Sigmoid colon (tissue), 7 donors: ENCODE measurements around the gene PCID2. TPM values are rescaled to one million over a fixed set of nuclear protein-coding genes. Genes with fewer than 3 reads are reported as not detected.

ENCODE experiments used
- DNase-seq: peaks from one replicate; pipeline ENCODE4 v3.0.0-alpha.2; 2019
- H3K27ac ChIP-seq, 4 donors: fragments of 200-600 bp; sonication (generic); one replicate each; pipeline ENCODE4 v1.5.1; 2016 to 2019; ENCODE audit warnings: mild to moderate bottlenecking in 1 of 4
- H3K27me3 ChIP-seq, 3 donors: fragments of 200-600 bp; sonication (generic); one replicate each; pipeline ENCODE4 v1.5.1; 2019; ENCODE audit warnings: mild to moderate bottlenecking in 1 of 3
- H3K36me3 ChIP-seq, 4 donors: fragments of 200-600 bp; sonication (generic); one replicate each; pipeline ENCODE4 v1.5.1; 2016 to 2019
- H3K4me1 ChIP-seq, 4 donors: fragments of 200-600 bp; sonication (generic); one replicate each; pipeline ENCODE4 v1.5.1; 2017 to 2019
- H3K4me3 ChIP-seq, 4 donors: fragments of 200-600 bp; sonication (generic); one replicate each; pipeline ENCODE4 v1.5.1; 2017 to 2019; ENCODE audit warnings: mild to moderate bottlenecking in 2 of 4, moderate library complexity in 1 of 4
- H3K9me3 ChIP-seq, 4 donors: fragments of 200-600 bp in 3 of 4; sonication (generic) in 3 of 4; one replicate each; pipeline versions ENCODE4 v1.5.1 to v1.6.1; 2013 to 2019
- EP300 ChIP-seq, 4 donors: sonication (generic); formaldehyde crosslinking; IDR thresholded peaks; one replicate each; pipeline ENCODE4 v1.6.1; 2017; ENCODE audit warnings: antibody characterized with exemption in 4 of 4
- POLR2A ChIP-seq, 2 donors: fragments of 450-650 bp; IDR thresholded peaks; one replicate each; pipeline ENCODE4 v1.6.1; 2016; ENCODE audit warnings: antibody characterized with exemption in 2 of 2, mild to moderate bottlenecking in 2 of 2, moderate library complexity in 2 of 2
- POLR2AphosphoS5 ChIP-seq, 4 donors: sonication (generic); formaldehyde crosslinking; IDR thresholded peaks; one replicate each; pipeline ENCODE4 v1.6.1; 2017; ENCODE audit warnings: antibody characterized with exemption in 4 of 4
- WGBS, 2 donors: extraction: QIAGEN DNeasy Blood & Tissue Kit; methylation state at CpG; one replicate each; pipeline ENCODE4 v1.1.7; 2013; 5-methylcytosine and 5-hydroxymethylcytosine counted together
- intact Hi-C: fragments of 100-400 bp; cut with DNase I; formaldehyde crosslinking; loops from one replicate; pipeline ENCODE4 v1.15.1; 2023
- polyA plus RNA-seq, 3 donors: library from polyadenylated mRNA; stranded (reverse); fragments of 200-250 nt; gene quantifications; one replicate each; pipeline ENCODE4 v1.2.3, GENCODE V29; 2013
- total RNA-seq, 4 donors: library from RNA; depleted of rRNA; stranded (reverse); fragments of >200 nt; gene quantifications; one replicate each; pipeline ENCODE4 v1.1.0, GENCODE V29; 2016
- TF ChIP-seq, protein P1 (sequence below), 4 experiments: fragments of 450-650 bp in 3 of 4; fragments of 200-600 bp in 1 of 4; IDR thresholded peaks; one replicate each; pipeline ENCODE4 v1.5.1; 2016 to 2019; ENCODE audit warnings: antibody characterized with exemption in 4 of 4, mild to moderate bottlenecking in 3 of 4, moderate library complexity in 2 of 4
- donor health status: healthy with polysubstance abuse.
- donor health status: Bipolar disorder and iron deficiency.
- donor health status: healthy.

PCID2 gene
- total and polyA plus RNA-seq, 7 donors = 18.0 to 70.9 (median 44.1) TPM

DNA sequence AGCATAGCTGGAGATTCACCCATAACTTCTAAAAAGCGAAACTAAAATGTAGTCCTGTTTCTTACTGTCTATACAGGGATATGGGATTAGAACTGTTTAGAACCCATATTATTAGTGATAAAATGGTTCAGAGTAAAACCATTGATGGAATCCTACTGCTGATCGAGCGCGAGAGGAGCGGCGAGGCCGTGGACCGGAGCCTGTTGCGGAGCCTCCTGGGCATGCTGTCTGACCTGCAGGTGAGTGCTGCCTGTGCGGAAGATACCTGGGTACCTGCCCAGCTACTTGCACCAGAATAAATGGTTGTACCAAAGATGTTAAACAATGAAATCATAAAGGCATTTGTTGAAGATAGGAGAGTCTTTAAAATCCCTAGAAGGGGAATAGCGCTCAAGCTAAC lies 24.6 kb upstream of the PCID2 start:
- Histone ChIP-seq H3K27ac (no peak overlapping the region), H3K9me3 (no peaks in the 10 kb centered on the region), H3K4me1 (no peaks in the 10 kb centered on the region), H3K27me3 (no peaks in the 10 kb centered on the region), H3K4me3 (no peak overlapping the region), H3K36me3 (peaks cover 9 to 81% (median 29%) of the 10 kb centered on the region in 4 donors)
- intact Hi-C loops = no loop called here
- 96 to 99% methylated on average over 11 of the region's 11 CpGs for WGBS, 2 donors
- DNase-seq = no peak
- TF ChIP-seq POLR2AphosphoS5 (IDR thresholded peaks at IDR 0.05) (no peak), POLR2A (IDR thresholded peaks at IDR 0.05) (no peak), EP300 (IDR thresholded peaks at IDR 0.05) (no peak)
- TF ChIP-seq, protein P1, sequence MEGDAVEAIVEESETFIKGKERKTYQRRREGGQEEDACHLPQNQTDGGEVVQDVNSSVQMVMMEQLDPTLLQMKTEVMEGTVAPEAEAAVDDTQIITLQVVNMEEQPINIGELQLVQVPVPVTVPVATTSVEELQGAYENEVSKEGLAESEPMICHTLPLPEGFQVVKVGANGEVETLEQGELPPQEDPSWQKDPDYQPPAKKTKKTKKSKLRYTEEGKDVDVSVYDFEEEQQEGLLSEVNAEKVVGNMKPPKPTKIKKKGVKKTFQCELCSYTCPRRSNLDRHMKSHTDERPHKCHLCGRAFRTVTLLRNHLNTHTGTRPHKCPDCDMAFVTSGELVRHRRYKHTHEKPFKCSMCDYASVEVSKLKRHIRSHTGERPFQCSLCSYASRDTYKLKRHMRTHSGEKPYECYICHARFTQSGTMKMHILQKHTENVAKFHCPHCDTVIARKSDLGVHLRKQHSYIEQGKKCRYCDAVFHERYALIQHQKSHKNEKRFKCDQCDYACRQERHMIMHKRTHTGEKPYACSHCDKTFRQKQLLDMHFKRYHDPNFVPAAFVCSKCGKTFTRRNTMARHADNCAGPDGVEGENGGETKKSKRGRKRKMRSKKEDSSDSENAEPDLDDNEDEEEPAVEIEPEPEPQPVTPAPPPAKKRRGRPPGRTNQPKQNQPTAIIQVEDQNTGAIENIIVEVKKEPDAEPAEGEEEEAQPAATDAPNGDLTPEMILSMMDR (IDR thresholded peaks at IDR 0.05) = no peak

DNA sequence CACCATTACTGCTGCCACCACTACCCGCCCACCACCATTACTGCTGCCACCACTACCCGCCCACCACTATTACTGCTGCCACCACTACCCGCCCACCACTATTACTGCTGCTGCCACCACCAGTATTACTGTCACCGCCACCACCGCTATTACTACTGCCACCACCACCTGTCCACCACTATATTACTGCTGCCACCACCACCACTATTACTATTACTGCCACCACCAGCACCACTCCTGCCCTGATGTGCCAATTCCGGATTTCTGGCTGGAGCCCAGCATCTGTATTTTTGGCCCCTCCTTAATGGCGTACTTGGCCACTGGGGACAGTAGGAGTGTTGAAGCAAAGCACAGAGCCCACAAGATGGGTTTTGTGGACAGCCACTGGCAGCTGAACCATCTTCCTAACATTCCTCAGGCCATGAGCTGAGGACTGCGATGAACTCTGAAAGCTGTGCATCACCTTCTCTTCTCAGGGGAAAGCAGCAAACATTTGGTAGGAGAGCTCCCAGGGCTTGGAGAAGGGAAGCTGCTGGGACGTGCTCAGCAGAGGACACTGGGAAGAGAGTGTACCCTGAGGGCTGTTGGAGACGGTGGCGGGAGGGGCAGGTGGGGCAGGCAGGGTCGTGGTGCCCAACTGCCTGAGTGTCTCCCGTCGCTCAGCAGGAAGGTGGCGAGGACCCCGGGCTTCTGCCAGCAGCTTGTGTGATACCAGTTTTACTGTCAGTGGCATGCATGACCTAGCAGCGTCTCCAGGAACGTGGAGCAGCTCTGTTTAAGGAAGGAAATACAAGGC lies 23.9 kb upstream of the PCID2 start:
- peaks cover 6 to 82% (median 26%) of the 10 kb centered on the region in 4 donors for H3K36me3 ChIP-seq
- intact Hi-C loops = no loop called here

DNA sequence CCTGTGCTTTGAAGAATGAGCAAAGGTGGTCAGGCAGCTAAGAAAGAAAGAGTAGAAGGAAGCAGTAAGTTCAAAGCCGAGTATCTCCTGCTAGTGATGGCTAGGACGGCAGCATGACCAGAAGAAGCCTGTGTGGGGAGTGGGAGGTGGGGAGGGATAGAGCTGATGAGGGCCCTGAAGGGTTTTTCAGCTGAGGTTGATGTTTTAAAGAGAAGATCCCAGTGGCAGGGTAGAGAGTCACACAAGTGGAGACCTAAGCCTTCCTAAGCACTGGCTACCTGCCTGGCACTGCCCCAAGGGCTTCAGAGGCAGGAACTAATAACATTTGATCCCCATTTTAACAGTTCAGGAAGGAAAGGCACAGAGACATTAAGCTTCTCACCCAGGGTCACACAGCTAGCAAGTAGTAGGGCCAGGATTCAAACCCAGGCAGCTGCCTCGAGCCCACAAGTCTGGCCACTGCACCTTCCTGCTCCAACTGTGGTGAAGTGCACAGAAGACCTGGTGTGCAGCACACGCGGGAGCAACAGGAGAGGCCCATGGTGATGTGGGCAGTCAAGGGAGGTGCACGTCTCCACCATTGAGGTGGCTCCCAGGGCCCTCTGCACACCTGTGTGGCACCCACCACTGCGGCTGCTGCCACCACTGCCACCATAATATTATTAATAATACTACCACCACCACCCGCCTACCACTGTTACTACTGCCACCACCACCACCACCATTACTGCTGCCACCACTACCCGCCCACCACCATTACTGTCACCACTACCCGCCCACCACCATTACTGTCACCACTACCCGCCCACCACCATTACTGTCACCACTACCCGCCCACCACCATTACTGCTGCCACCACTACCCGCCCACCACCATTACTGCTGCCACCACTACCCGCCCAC lies 23.1 kb upstream of the PCID2 start:
- Histone ChIP-seq H3K9me3 (no peaks in the 10 kb centered on the region), H3K36me3 (peaks cover 0 to 82% (median 22%) of the 10 kb centered on the region in 4 donors), H3K27me3 (no peaks in the 10 kb centered on the region), H3K4me1 (no peaks in the 10 kb centered on the region), H3K4me3 (no peak overlapping the region), H3K27ac (no peak overlapping the region)
- 85 to 86% methylated on average over 13 of the region's 14 CpGs for WGBS, 2 donors
- TF ChIP-seq, protein P1 (IDR thresholded peaks at IDR 0.05) = no peak
- TF ChIP-seq EP300 (IDR thresholded peaks at IDR 0.05) = no peak
- no peak for TF ChIP-seq POLR2AphosphoS5 (IDR thresholded peaks at IDR 0.05)
- no peak for TF ChIP-seq POLR2A (IDR thresholded peaks at IDR 0.05)
- intact Hi-C loops = no loop called here
- no peak for DNase-seq

More for the DNA sequence above, 23.9 kb upstream of the PCID2 start:
- no peak for DNase-seq
- WGBS, 2 donors = 88 to 90% methylated on average over 17 of the region's 18 CpGs
- Histone ChIP-seq H3K27me3 (no peaks in the 10 kb centered on the region), H3K27ac (no peak overlapping the region), H3K4me3 (no peak overlapping the region), H3K4me1 (no peaks in the 10 kb centered on the region), H3K9me3 (no peaks in the 10 kb centered on the region)
- TF ChIP-seq EP300 (IDR thresholded peaks at IDR 0.05) (no peak), POLR2AphosphoS5 (IDR thresholded peaks at IDR 0.05) (no peak), POLR2A (IDR thresholded peaks at IDR 0.05) (no peak)
- TF ChIP-seq, protein P1 (IDR thresholded peaks at IDR 0.05) = no peak

DNA sequence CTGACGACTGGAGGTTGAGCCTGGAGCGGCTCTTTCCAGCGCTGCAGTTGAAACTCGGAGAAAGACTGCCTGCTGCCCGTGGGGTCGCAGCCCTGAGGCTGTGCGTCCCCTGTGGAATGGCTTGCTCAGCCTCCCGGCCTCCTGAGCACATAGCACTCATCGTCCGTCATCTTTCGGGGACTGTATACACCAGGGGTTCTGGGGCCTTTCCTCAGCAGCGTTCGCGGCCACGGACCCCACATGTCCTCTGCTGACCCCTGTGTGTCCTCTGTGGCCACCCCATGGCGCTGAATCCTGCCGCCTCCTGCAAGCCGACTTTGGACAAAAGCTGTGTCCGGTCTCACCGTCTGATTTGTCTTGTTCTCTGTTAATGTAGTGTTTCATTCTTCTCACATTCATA lies 21.3 kb upstream of the PCID2 start:
- WGBS, 2 donors = 96 to 97% methylated on average over 20 of the region's 20 CpGs
- no peak for DNase-seq
- H3K36me3 ChIP-seq = peaks cover 3 to 87% (median 27%) of the 10 kb centered on the region in 4 donors

More for the DNA sequence above, 21.3 kb upstream of the PCID2 start:
- Histone ChIP-seq H3K4me1 (no peaks in the 10 kb centered on the region), H3K4me3 (no peak overlapping the region), H3K9me3 (no peaks in the 10 kb centered on the region), H3K27me3 (no peaks in the 10 kb centered on the region), H3K27ac (no peak overlapping the region)
- intact Hi-C loops = no loop called here
- TF ChIP-seq EP300 (IDR thresholded peaks at IDR 0.05) (no peak), POLR2AphosphoS5 (IDR thresholded peaks at IDR 0.05) (no peak), POLR2A (IDR thresholded peaks at IDR 0.05) (no peak)
- TF ChIP-seq, protein P1 (IDR thresholded peaks at IDR 0.05) = no peak
